WTC11 (cell line): ENCODE data around the gene RPS6KA5. TPM values are rescaled to one million over a fixed set of nuclear protein-coding genes. Genes with fewer than 3 reads are reported as not detected.

Source experiments
- ATAC-seq: fragments of 200-7000 bp; cut with Tn5 transposase; 2 replicates; pipeline ENCODE4 v1.10.0; 2021; ENCODE audit warnings: mild to moderate bottlenecking, moderate library complexity
- CTCF ChIA-PET: fragments of 300-600 bp; sonication (Branson Sonifier 250); formaldehyde crosslinking; loops from one replicate; lab custom pipeline; 2021; ENCODE audit warnings: antibody characterized with exemption; lab: Charles Lee
- POLR2A ChIA-PET: fragments of 350-600 bp; sonication (Branson Sonifier 250); formaldehyde crosslinking; loops from one replicate; lab custom pipeline; 2021; ENCODE audit warnings: antibody characterized with exemption; lab: Charles Lee
- DNase-seq: peaks from one replicate; pipeline ENCODE4 v3.0.0; 2021; ENCODE audit warnings: low spot score
- H3K27ac Mint-ChIP-seq: 2 replicates; pipeline ENCODE4 v1.8.0; 2021; ENCODE audit warnings: mixed read lengths
- H3K27me3 Mint-ChIP-seq: 2 replicates; pipeline ENCODE4 v1.8.0; 2021; ENCODE audit warnings: low read depth, mild to moderate bottlenecking, moderate library complexity, mixed read lengths
- H3K36me3 Mint-ChIP-seq: 2 replicates; pipeline ENCODE4 v1.8.0; 2021; ENCODE audit warnings: mixed read lengths
- H3K4me1 Mint-ChIP-seq: 2 replicates; pipeline ENCODE4 v1.8.0; 2022; ENCODE audit warnings: mixed read lengths
- H3K4me3 Mint-ChIP-seq: 2 replicates; pipeline ENCODE4 v1.8.0; 2021; ENCODE audit warnings: mild to moderate bottlenecking, moderate library complexity, mixed read lengths
- H3K9me3 Mint-ChIP-seq: 2 replicates; pipeline ENCODE4 v1.8.0; 2021; ENCODE audit warnings: mixed read lengths
- EMX1 ChIP-seq: fragments of 250-450 bp; sonication (Bioruptor Pico); IDR thresholded peaks from 2 replicates; pipeline ENCODE4 v1.8.0; 2021; ENCODE audit warnings: mild to moderate bottlenecking
- GABPB1 ChIP-seq: sonication (generic); formaldehyde crosslinking; IDR thresholded peaks from 2 replicates; pipeline ENCODE4 v1.8.1; 2023; ENCODE audit warnings: mild to moderate bottlenecking, missing genetic modification reagents
- JAZF1 ChIP-seq: fragments of 250-450 bp; sonication (Bioruptor Pico); IDR thresholded peaks from 2 replicates; pipeline ENCODE4 v1.9.0; 2021; ENCODE audit warnings: moderate library complexity, mild to moderate bottlenecking, inconsistent platforms
- NFE2L1 ChIP-seq: sonication (generic); formaldehyde crosslinking; IDR thresholded peaks from 2 replicates; pipeline ENCODE4 v1.8.1; 2023; ENCODE audit warnings: missing genetic modification reagents
- RELA ChIP-seq: sonication (generic); formaldehyde crosslinking; IDR thresholded peaks from 2 replicates; pipeline ENCODE4 v1.8.1; 2022; ENCODE audit warnings: missing genetic modification reagents, mild to moderate bottlenecking, borderline replicate concordance
- ZNF423 ChIP-seq: fragments of 250-450 bp; sonication (Bioruptor Pico); IDR thresholded peaks from 2 replicates; pipeline ENCODE4 v2.1.2; 2022; ENCODE audit warnings: mild to moderate bottlenecking, moderate library complexity
- ZNF671 ChIP-seq: fragments of 250-450 bp; sonication (Bioruptor Pico); IDR thresholded peaks from 2 replicates; pipeline ENCODE4 v1.8.0; 2021; ENCODE audit warnings: mild to moderate bottlenecking
- total RNA-seq: library from RNA; stranded (reverse); gene quantifications from 3 replicates; pipeline ENCODE4 v1.2.3, GENCODE V29; 2021
- TF ChIP-seq, protein P1 (sequence below): fragments of 200-600 bp; IDR thresholded peaks from 2 replicates; pipeline ENCODE4 v1.8.0; 2022; ENCODE audit warnings: antibody characterized with exemption
- TF ChIP-seq, protein P2 (sequence below): sonication (generic); formaldehyde crosslinking; IDR thresholded peaks from 2 replicates; pipeline ENCODE4 v1.8.0; 2022; ENCODE audit warnings: mild to moderate bottlenecking, missing genetic modification reagents
- TF ChIP-seq, protein P3 (sequence below): sonication (generic); formaldehyde crosslinking; conservative IDR thresholded peaks from 2 replicates; pipeline ENCODE4 v1.8.1; 2022; ENCODE audit warnings: mild to moderate bottlenecking, missing genetic modification reagents
- TF ChIP-seq, protein P4 (sequence below): sonication (generic); formaldehyde crosslinking; IDR thresholded peaks from 2 replicates; pipeline ENCODE4 v1.8.1; 2022; ENCODE audit warnings: mild to moderate bottlenecking, missing genetic modification reagents, moderate library complexity, borderline replicate concordance
- TF ChIP-seq, protein P5 (sequence below): sonication (generic); formaldehyde crosslinking; IDR thresholded peaks from 2 replicates; pipeline ENCODE4 v1.8.1; 2022; ENCODE audit warnings: low read depth, missing genetic modification reagents, borderline replicate concordance
- TF ChIP-seq, protein P6 (sequence below): fragments of 250-450 bp; sonication (Bioruptor Pico); IDR thresholded peaks from 2 replicates; pipeline ENCODE4 v2.1.2; 2022; ENCODE audit warnings: mild to moderate bottlenecking, moderate library complexity
- TF ChIP-seq, protein P7 (sequence below): sonication (generic); formaldehyde crosslinking; IDR thresholded peaks from 2 replicates; pipeline ENCODE4 v1.8.0; 2023; ENCODE audit warnings: mild to moderate bottlenecking, missing genetic modification reagents
- TF ChIP-seq, protein P8 (sequence below): fragments of 250-450 bp; sonication (Bioruptor Pico); conservative IDR thresholded peaks from 2 replicates; pipeline ENCODE4 v1.9.0; 2021; ENCODE audit warnings: mild to moderate bottlenecking
- TF ChIP-seq, protein P9 (sequence below): sonication (generic); formaldehyde crosslinking; IDR thresholded peaks from 2 replicates; pipeline ENCODE4 v1.8.1; 2023; ENCODE audit warnings: mild to moderate bottlenecking, missing genetic modification reagents, borderline replicate concordance

RPS6KA5 gene
- total RNA-seq, 1 experiment from 2014 or later, result 5.2 TPM

DNA sequence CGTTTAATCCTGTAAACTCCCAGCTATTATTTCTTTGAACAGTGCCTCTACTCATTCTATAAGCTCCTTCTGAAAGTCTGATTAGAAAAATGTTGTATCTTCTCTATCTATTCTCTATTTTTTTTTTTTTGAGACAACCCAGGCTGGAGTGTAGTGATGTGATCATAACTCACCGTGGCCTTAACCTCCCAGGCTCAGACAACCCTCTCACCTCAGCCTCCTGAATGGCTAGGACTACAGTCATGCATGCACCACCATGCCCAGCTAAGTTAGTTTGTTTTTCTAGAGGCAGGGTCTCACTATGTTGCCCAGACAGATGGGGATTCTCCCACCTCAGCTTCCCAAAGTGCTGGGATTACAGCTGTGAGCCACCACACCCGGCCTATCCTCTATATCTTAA is 66.6 kb downstream of the RPS6KA5 start:
- CTCF ChIA-PET, result no interaction called here
- TF ChIP-seq ZNF423 (CRISPR knock-in tag) (no peak), GABPB1 (CRISPR knock-in tag) (no peak), ZNF671 (CRISPR knock-in tag) (no peak), JAZF1 (no peak), EMX1 (CRISPR knock-in tag) (no peak), NFE2L1 (CRISPR knock-in tag) (no peak)
- TF ChIP-seq, protein P1, sequence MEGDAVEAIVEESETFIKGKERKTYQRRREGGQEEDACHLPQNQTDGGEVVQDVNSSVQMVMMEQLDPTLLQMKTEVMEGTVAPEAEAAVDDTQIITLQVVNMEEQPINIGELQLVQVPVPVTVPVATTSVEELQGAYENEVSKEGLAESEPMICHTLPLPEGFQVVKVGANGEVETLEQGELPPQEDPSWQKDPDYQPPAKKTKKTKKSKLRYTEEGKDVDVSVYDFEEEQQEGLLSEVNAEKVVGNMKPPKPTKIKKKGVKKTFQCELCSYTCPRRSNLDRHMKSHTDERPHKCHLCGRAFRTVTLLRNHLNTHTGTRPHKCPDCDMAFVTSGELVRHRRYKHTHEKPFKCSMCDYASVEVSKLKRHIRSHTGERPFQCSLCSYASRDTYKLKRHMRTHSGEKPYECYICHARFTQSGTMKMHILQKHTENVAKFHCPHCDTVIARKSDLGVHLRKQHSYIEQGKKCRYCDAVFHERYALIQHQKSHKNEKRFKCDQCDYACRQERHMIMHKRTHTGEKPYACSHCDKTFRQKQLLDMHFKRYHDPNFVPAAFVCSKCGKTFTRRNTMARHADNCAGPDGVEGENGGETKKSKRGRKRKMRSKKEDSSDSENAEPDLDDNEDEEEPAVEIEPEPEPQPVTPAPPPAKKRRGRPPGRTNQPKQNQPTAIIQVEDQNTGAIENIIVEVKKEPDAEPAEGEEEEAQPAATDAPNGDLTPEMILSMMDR, result no peak
- TF ChIP-seq, protein P2, sequence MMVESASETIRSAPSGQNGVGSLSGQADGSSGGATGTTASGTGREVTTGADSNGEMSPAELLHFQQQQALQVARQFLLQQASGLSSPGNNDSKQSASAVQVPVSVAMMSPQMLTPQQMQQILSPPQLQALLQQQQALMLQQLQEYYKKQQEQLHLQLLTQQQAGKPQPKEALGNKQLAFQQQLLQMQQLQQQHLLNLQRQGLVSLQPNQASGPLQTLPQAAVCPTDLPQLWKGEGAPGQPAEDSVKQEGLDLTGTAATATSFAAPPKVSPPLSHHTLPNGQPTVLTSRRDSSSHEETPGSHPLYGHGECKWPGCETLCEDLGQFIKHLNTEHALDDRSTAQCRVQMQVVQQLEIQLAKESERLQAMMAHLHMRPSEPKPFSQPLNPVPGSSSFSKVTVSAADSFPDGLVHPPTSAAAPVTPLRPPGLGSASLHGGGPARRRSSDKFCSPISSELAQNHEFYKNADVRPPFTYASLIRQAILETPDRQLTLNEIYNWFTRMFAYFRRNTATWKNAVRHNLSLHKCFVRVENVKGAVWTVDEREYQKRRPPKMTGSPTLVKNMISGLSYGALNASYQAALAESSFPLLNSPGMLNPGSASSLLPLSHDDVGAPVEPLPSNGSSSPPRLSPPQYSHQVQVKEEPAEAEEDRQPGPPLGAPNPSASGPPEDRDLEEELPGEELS, result no peak
- TF ChIP-seq, protein P3, sequence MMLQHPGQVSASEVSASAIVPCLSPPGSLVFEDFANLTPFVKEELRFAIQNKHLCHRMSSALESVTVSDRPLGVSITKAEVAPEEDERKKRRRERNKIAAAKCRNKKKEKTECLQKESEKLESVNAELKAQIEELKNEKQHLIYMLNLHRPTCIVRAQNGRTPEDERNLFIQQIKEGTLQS, result no peak
- TF ChIP-seq, protein P4, sequence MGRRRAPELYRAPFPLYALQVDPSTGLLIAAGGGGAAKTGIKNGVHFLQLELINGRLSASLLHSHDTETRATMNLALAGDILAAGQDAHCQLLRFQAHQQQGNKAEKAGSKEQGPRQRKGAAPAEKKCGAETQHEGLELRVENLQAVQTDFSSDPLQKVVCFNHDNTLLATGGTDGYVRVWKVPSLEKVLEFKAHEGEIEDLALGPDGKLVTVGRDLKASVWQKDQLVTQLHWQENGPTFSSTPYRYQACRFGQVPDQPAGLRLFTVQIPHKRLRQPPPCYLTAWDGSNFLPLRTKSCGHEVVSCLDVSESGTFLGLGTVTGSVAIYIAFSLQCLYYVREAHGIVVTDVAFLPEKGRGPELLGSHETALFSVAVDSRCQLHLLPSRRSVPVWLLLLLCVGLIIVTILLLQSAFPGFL (CRISPR knock-in tag), result no peak
- TF ChIP-seq, protein P5, sequence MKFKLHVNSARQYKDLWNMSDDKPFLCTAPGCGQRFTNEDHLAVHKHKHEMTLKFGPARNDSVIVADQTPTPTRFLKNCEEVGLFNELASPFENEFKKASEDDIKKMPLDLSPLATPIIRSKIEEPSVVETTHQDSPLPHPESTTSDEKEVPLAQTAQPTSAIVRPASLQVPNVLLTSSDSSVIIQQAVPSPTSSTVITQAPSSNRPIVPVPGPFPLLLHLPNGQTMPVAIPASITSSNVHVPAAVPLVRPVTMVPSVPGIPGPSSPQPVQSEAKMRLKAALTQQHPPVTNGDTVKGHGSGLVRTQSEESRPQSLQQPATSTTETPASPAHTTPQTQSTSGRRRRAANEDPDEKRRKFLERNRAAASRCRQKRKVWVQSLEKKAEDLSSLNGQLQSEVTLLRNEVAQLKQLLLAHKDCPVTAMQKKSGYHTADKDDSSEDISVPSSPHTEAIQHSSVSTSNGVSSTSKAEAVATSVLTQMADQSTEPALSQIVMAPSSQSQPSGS (CRISPR knock-in tag), result no peak
- TF ChIP-seq, protein P6, sequence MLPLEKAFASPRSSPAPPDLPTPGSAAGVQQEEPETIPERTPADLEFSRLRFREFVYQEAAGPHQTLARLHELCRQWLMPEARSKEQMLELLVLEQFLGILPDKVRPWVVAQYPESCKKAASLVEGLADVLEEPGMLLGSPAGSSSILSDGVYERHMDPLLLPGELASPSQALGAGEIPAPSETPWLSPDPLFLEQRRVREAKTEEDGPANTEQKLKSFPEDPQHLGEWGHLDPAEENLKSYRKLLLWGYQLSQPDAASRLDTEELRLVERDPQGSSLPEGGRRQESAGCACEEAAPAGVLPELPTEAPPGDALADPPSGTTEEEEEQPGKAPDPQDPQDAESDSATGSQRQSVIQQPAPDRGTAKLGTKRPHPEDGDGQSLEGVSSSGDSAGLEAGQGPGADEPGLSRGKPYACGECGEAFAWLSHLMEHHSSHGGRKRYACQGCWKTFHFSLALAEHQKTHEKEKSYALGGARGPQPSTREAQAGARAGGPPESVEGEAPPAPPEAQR (CRISPR knock-in tag), result no peak
- TF ChIP-seq, protein P7, sequence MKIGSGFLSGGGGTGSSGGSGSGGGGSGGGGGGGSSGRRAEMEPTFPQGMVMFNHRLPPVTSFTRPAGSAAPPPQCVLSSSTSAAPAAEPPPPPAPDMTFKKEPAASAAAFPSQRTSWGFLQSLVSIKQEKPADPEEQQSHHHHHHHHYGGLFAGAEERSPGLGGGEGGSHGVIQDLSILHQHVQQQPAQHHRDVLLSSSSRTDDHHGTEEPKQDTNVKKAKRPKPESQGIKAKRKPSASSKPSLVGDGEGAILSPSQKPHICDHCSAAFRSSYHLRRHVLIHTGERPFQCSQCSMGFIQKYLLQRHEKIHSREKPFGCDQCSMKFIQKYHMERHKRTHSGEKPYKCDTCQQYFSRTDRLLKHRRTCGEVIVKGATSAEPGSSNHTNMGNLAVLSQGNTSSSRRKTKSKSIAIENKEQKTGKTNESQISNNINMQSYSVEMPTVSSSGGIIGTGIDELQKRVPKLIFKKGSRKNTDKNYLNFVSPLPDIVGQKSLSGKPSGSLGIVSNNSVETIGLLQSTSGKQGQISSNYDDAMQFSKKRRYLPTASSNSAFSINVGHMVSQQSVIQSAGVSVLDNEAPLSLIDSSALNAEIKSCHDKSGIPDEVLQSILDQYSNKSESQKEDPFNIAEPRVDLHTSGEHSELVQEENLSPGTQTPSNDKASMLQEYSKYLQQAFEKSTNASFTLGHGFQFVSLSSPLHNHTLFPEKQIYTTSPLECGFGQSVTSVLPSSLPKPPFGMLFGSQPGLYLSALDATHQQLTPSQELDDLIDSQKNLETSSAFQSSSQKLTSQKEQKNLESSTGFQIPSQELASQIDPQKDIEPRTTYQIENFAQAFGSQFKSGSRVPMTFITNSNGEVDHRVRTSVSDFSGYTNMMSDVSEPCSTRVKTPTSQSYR (CRISPR knock-in tag), result no peak
- TF ChIP-seq, all 79 proteins: peak for 0
- H3K36me3 Mint-ChIP-seq, result no peaks in the 10 kb centered on the region
- H3K4me3 Mint-ChIP-seq, result no peak overlapping the region
- no peaks in the 10 kb centered on the region for H3K4me1 Mint-ChIP-seq
- DNase-seq (no peak), ATAC-seq (no peak)
- H3K27me3 Mint-ChIP-seq, result no peaks in the 10 kb centered on the region
- H3K9me3 Mint-ChIP-seq, result no peaks in the 10 kb centered on the region
- POLR2A ChIA-PET, result no interaction called here
- no peak overlapping the region for H3K27ac Mint-ChIP-seq

DNA sequence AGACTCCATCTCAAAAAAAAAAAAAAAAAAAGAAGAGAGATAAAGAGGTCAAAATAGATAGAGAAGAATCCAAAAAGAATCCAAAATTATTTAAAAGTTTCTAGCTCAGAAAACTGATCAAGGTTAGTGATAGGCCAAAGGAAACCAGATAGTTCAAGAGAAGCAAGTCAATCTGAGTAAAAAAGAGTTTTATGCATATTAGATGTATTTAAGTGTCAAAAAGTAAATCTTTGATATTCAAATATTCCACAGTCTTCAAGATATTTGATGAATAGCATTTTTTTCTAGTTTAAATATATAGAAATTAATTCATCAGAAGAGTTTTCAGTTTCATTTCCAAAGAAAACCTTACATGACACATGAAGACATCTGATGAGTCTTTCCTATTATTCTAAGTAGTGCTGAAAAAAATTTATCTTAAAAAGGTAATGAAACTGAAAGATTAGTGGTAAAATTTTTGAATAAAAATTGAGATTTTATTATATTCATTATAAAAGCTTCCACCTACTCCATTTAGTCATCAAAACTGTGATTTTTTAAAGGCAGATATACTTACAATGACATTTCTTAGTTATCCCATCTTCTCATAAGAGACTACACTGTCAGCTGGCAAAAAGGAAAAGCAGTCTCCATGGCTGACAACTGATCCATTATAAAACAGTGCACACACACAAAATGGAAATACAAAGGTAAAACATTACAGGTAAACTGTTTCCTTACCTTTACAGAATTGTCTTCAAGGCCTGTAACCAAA is 68.6 kb downstream of the RPS6KA5 start:
- H3K9me3 Mint-ChIP-seq, result no peaks in the 10 kb centered on the region
- CTCF ChIA-PET, result interaction anchor here (0.6 kb wide), 1 partner anchor 294 kb away, joined by 3 read pairs; no protein-coding TSS in a partner anchor
- no peak overlapping the region for H3K4me3 Mint-ChIP-seq
- DNase-seq, result no peak
- no peak overlapping the region for H3K27ac Mint-ChIP-seq
- no peak for ATAC-seq
- H3K4me1 Mint-ChIP-seq, result no peaks in the 10 kb centered on the region
- no peaks in the 10 kb centered on the region for H3K27me3 Mint-ChIP-seq
- no peaks in the 10 kb centered on the region for H3K36me3 Mint-ChIP-seq
- POLR2A ChIA-PET, result no interaction called here
- no peak for TF ChIP-seq GABPB1 (CRISPR knock-in tag)
- TF ChIP-seq RELA (CRISPR knock-in tag), result no peak
- TF ChIP-seq, protein P8, sequence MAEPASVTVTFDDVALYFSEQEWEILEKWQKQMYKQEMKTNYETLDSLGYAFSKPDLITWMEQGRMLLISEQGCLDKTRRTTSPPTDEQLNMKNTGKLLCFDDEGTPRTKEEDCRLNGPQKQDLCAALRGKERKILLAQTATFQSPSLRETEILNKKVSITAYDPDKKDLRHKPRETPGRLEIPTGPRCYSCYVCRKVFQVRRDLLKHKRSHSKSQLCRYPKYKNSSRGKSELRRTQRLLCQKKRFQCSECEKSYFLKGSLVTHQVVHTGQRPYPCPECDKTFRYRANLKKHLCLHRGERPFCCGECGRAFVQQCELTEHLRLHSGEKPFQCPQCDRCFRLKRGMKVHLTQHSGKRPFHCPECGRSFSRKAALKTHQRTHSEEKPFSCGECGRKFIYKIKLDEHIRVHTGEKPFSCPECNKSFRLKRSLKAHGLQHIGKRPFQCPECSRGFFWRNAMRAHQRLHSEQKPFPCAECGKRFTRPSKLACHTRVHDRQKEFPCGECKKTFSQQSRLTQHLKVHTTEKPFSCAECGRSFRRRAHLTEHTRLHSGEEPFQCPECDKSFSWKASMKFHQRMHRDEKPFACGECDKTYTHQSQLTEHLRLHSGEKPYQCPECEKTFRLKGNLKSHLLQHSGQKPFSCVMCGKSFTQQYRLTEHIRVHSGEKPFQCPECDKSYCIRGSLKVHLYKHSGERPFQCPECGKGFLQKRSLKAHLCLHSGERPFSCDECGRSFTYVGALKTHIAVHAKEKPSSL, result no peak
- TF ChIP-seq, protein P9, sequence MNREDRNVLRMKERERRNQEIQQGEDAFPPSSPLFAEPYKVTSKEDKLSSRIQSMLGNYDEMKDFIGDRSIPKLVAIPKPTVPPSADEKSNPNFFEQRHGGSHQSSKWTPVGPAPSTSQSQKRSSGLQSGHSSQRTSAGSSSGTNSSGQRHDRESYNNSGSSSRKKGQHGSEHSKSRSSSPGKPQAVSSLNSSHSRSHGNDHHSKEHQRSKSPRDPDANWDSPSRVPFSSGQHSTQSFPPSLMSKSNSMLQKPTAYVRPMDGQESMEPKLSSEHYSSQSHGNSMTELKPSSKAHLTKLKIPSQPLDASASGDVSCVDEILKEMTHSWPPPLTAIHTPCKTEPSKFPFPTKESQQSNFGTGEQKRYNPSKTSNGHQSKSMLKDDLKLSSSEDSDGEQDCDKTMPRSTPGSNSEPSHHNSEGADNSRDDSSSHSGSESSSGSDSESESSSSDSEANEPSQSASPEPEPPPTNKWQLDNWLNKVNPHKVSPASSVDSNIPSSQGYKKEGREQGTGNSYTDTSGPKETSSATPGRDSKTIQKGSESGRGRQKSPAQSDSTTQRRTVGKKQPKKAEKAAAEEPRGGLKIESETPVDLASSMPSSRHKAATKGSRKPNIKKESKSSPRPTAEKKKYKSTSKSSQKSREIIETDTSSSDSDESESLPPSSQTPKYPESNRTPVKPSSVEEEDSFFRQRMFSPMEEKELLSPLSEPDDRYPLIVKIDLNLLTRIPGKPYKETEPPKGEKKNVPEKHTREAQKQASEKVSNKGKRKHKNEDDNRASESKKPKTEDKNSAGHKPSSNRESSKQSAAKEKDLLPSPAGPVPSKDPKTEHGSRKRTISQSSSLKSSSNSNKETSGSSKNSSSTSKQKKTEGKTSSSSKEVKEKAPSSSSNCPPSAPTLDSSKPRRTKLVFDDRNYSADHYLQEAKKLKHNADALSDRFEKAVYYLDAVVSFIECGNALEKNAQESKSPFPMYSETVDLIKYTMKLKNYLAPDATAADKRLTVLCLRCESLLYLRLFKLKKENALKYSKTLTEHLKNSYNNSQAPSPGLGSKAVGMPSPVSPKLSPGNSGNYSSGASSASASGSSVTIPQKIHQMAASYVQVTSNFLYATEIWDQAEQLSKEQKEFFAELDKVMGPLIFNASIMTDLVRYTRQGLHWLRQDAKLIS (CRISPR knock-in tag), result no peak
- TF ChIP-seq EMX1 (CRISPR knock-in tag), result no peak
